ENCODE data around the gene DDX4. TPM values are rescaled to one million over a fixed set of nuclear protein-coding genes. Genes with fewer than 3 reads are reported as not detected.

Gene DDX4
- total RNA-seq, 2 donors from 2014 or later = not detected

- 0% methylated on average over 16 to 55 of the region's 55 CpGs for WGBS, 2 donors
- intact Hi-C loops (cut with DNase I) = no loop called here
- H3K27ac ChIP-seq = peak within 1 kb of the TSS; percentile 59 to 81 (median 68)
- peak within 1 kb of the TSS; percentile 82 to 93 for H3K4me3 ChIP-seq
- no peaks in the 10 kb centered on the region for H3K9me3 ChIP-seq
- peak; percentile 62 to 85 (median 82) for TF ChIP-seq POLR2A (IDR thresholded peaks at IDR 0.05)
- peak in 2 of 7 experiments; percentile 18 to 23 for TF ChIP-seq CTCF (IDR thresholded peaks at IDR 0.05)
- peaks cover 39% of the 10 kb centered on the region for H3K4me1 ChIP-seq
- peak; percentile 100 for ATAC-seq
- no peaks in the 10 kb centered on the region for H3K27me3 ChIP-seq
- H3K36me3 ChIP-seq (replicated peaks in 1 of 2; ENCODE audit: insufficient read depth in 1 of 2, low read depth in 2 of 2) = no peaks in the 10 kb centered on the region
- DNase-seq = peak; percentile 96 to 97 (median 96)
Measured at GRCh38 chr5:55712023-55712859, 25.6 kb upstream of the DDX4 start, which contains the start of gene SLC38A9. SLC38A9 (minus strand) TSS chr5:55712324; CDS start chr5:55697958, 14,366 bp downstream.

GRCh38 chr5:55713871-55714270 is 24.0 kb upstream of the DDX4 start:
- intact Hi-C loops (cut with DNase I) = no loop called here
- no peaks in the 10 kb centered on the region for H3K9me3 ChIP-seq
- DNase-seq = no peak
- peaks cover 28% of the 10 kb centered on the region for H3K4me1 ChIP-seq
- no peaks in the 10 kb centered on the region for H3K27me3 ChIP-seq
- no peak overlapping the region for H3K27ac ChIP-seq
- no peak for ATAC-seq
- TF ChIP-seq CTCF (IDR thresholded peaks at IDR 0.05) (no peak), POLR2A (IDR thresholded peaks at IDR 0.05) (no peak)
- no peak overlapping the region for H3K4me3 ChIP-seq
- 66 to 69% methylated on average over 3 of the region's 3 CpGs for WGBS, 2 donors
- no peaks in the 10 kb centered on the region for H3K36me3 ChIP-seq (replicated peaks in 1 of 2; ENCODE audit: insufficient read depth in 1 of 2, low read depth in 2 of 2)

- Histone ChIP-seq H3K27me3 (no peaks in the 10 kb centered on the region), H3K9me3 (no peaks in the 10 kb centered on the region), H3K36me3 (replicated peaks in 1 of 2; ENCODE audit: insufficient read depth in 1 of 2, low read depth in 2 of 2) (no peaks in the 10 kb centered on the region), H3K4me1 (peaks cover 23% of the 10 kb centered on the region), H3K4me3 (no peak overlapping the region), H3K27ac (no peak overlapping the region)
- intact Hi-C loops (cut with DNase I) = no loop called here
- ATAC-seq (no peak), DNase-seq (no peak)
- TF ChIP-seq POLR2A (IDR thresholded peaks at IDR 0.05) (no peak), CTCF (IDR thresholded peaks at IDR 0.05) (no peak)
- 29 to 44% methylated on average over 1 of the region's 1 CpG for WGBS, 2 donors
Measured at GRCh38 chr5:55714339-55714738, 23.5 kb upstream of the DDX4 start.

- 86 to 95% methylated on average over 6 of the region's 6 CpGs for WGBS, 2 donors
- ATAC-seq = no peak
- TF ChIP-seq CTCF (IDR thresholded peaks at IDR 0.05) (no peak), POLR2A (IDR thresholded peaks at IDR 0.05) (no peak)
- DNase-seq = no peak
- no peak overlapping the region for H3K27ac ChIP-seq
- H3K9me3 ChIP-seq = no peaks in the 10 kb centered on the region
- no peaks in the 10 kb centered on the region for H3K27me3 ChIP-seq
- H3K4me1 ChIP-seq = peaks cover 22% of the 10 kb centered on the region
- intact Hi-C loops (cut with DNase I) = no loop called here
- H3K4me3 ChIP-seq = no peak overlapping the region
- H3K36me3 ChIP-seq (replicated peaks in 1 of 2; ENCODE audit: insufficient read depth in 1 of 2, low read depth in 2 of 2) = no peaks in the 10 kb centered on the region
Measured at GRCh38 chr5:55714749-55715148, 23.1 kb upstream of the DDX4 start.

Data from body of pancreas (tissue), 4 donors.